ENCODE measurements around the gene PLAC9.

DNA sequence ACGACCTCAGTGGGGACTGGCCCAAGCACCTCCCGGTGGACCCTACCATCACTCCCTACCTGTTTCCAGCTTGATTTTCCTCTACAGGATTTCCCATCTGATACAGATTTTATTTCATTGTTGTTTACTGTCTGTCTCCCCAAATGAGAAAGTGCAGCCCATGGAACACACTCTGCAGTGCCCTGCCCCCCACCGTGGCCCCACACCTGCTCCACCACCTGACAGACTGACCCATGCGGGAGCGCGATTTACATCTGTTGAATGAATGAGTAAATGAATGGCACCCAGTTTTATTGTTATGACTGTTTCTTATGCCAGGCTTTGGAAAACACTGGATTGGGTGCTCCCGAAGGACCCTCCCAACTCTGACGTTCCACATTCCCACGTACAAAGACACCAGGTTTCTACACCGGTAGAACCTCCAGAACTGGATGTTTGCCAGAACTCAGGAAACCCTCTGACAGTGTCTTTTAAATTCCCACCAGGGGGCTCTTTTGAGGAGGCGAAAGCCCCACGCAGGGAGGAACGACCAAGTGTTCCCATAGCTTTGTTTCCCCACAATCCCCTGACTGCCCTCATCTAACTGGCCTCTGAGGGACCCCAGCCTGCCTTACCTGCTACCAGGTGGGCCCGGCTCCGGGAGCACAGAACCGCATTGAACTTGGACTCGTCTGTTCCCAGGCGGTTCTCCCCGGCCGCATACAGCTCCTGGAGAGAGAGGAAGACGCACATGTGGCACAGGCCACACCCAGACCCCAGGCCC lies 29.0 kb downstream of the PLAC9 start:
- no peak for TF ChIP-seq BACH2 (CRISPR knock-in tag; IDR thresholded peaks at IDR 0.05; ENCODE audit: borderline replicate concordance)
- no peak for TF ChIP-seq RARB (CRISPR knock-in tag; IDR thresholded peaks at IDR 0.05)
- TF ChIP-seq, protein P1, sequence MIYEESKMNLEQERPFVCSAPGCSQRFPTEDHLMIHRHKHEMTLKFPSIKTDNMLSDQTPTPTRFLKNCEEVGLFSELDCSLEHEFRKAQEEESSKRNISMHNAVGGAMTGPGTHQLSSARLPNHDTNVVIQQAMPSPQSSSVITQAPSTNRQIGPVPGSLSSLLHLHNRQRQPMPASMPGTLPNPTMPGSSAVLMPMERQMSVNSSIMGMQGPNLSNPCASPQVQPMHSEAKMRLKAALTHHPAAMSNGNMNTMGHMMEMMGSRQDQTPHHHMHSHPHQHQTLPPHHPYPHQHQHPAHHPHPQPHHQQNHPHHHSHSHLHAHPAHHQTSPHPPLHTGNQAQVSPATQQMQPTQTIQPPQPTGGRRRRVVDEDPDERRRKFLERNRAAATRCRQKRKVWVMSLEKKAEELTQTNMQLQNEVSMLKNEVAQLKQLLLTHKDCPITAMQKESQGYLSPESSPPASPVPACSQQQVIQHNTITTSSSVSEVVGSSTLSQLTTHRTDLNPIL (CRISPR knock-in tag; IDR thresholded peaks at IDR 0.05; ENCODE audit: low read depth): no peak
- TF ChIP-seq, protein P2, sequence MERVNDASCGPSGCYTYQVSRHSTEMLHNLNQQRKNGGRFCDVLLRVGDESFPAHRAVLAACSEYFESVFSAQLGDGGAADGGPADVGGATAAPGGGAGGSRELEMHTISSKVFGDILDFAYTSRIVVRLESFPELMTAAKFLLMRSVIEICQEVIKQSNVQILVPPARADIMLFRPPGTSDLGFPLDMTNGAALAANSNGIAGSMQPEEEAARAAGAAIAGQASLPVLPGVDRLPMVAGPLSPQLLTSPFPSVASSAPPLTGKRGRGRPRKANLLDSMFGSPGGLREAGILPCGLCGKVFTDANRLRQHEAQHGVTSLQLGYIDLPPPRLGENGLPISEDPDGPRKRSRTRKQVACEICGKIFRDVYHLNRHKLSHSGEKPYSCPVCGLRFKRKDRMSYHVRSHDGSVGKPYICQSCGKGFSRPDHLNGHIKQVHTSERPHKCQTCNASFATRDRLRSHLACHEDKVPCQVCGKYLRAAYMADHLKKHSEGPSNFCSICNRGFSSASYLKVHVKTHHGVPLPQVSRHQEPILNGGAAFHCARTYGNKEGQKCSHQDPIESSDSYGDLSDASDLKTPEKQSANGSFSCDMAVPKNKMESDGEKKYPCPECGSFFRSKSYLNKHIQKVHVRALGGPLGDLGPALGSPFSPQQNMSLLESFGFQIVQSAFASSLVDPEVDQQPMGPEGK (CRISPR knock-in tag; IDR thresholded peaks at IDR 0.05; ENCODE audit: borderline replicate concordance): no peak
- no peak for TF ChIP-seq ZNF8 (CRISPR knock-in tag; IDR thresholded peaks at IDR 0.05)
- no peak for TF ChIP-seq POU6F1 (CRISPR knock-in tag; IDR thresholded peaks at IDR 0.05; ENCODE audit: borderline replicate concordance, low read depth)
- no peak for TF ChIP-seq ARNTL (CRISPR knock-in tag; IDR thresholded peaks at IDR 0.05; ENCODE audit: borderline replicate concordance, low read depth)
- TF ChIP-seq ISL1 (CRISPR knock-in tag; IDR thresholded peaks at IDR 0.05): no peak
- TF ChIP-seq CSDC2 (CRISPR knock-in tag; IDR thresholded peaks at IDR 0.05): no peak
- TF ChIP-seq ZFP30 (CRISPR knock-in tag; IDR thresholded peaks at IDR 0.05): no peak
- no peak for TF ChIP-seq ZNF70 (CRISPR knock-in tag; IDR thresholded peaks at IDR 0.05)

All from SK-N-SH treated with all-trans-retinoic acid at 6 μM for 48 hours (cell line).